Lower lobe of right lung (tissue), 2 donors: Measurements from ENCODE around the gene IBA57. TPM values are rescaled to one million over a fixed set of nuclear protein-coding genes. Genes with fewer than 3 reads are reported as not detected.

Experiments used
- ATAC-seq, 2 donors: fragments of 200-7000 bp; cut with Tn5 transposase; one replicate each; pipeline ENCODE4 v1.9.1; 2020 to 2022; ENCODE audit warnings: mild to moderate bottlenecking in 2 of 2, moderate library complexity in 2 of 2
- DNase-seq: peaks from one replicate; pipeline ENCODE4 v3.0.0-alpha.2; 2020
- H3K27ac ChIP-seq: fragments of 200-600 bp; one replicate; pipeline ENCODE4 v1.8.0; 2022
- H3K27me3 ChIP-seq: fragments of 200-600 bp; one replicate; pipeline ENCODE4 v1.8.0; 2022; ENCODE audit warnings: low read depth
- H3K36me3 ChIP-seq: fragments of 200-600 bp; one replicate; pipeline ENCODE4 v1.8.0; 2022; ENCODE audit warnings: mild to moderate bottlenecking
- H3K4me1 ChIP-seq: fragments of 200-600 bp; one replicate; pipeline ENCODE4 v1.8.0; 2022
- H3K4me3 ChIP-seq: fragments of 200-600 bp; one replicate; pipeline ENCODE4 v1.8.0; 2022; ENCODE audit warnings: mild to moderate bottlenecking
- H3K9me3 ChIP-seq: fragments of 200-600 bp; one replicate; pipeline ENCODE4 v1.8.0; 2022
- intact Hi-C: fragments of 100-400 bp; cut with DNase I; formaldehyde crosslinking; loops from one replicate; pipeline ENCODE4 v1.11.0; 2022
- total RNA-seq: library from RNA; stranded (reverse); fragmentation: NEBNext Ultra II Directional; extraction: Animal tissue kit (Norgen Biotek cat#: 25700); gene quantifications from one replicate; pipeline ENCODE4 v1.2.1, GENCODE V29; 2021
- TF ChIP-seq, protein P1 (sequence below): fragments of 200-600 bp; IDR thresholded peaks from one replicate; pipeline ENCODE4 v1.8.0; 2022; ENCODE audit warnings: antibody characterized with exemption, mild to moderate bottlenecking
- donor health status: DM: no; HTN: yes; CAD: no; lungs with severe emphysema.

Gene IBA57
- total RNA-seq, 1 donor from 2014 or later = 10.7 TPM

DNA sequence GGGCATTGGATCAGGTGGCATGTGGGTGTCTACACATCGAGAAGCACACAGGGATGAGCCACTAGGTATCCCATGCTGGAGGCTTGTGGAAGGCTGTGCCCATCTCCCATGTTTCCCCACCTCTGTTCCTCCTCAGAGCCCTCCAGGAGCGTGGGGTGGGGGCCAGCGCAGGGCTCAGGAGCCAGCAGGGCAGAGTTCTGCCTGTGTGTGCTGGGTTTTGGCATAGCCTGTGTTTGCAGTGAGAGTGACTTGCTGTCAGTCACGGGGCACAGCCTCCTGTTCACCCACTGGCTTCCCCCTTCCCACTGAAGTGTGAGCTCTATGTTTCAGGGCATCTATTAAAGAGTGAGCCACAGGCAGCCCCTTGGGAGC lies 10.4 kb downstream of the IBA57 start:
- no peak for ATAC-seq
- Histone ChIP-seq H3K4me1 (peaks cover 56% of the 10 kb centered on the region), H3K27ac (peak overlapping the region; percentile 75), H3K27me3 (no peaks in the 10 kb centered on the region), H3K4me3 (no peak overlapping the region), H3K9me3 (no peaks in the 10 kb centered on the region), H3K36me3 (peaks cover 15% of the 10 kb centered on the region)
- no peak for DNase-seq
- TF ChIP-seq, protein P1, sequence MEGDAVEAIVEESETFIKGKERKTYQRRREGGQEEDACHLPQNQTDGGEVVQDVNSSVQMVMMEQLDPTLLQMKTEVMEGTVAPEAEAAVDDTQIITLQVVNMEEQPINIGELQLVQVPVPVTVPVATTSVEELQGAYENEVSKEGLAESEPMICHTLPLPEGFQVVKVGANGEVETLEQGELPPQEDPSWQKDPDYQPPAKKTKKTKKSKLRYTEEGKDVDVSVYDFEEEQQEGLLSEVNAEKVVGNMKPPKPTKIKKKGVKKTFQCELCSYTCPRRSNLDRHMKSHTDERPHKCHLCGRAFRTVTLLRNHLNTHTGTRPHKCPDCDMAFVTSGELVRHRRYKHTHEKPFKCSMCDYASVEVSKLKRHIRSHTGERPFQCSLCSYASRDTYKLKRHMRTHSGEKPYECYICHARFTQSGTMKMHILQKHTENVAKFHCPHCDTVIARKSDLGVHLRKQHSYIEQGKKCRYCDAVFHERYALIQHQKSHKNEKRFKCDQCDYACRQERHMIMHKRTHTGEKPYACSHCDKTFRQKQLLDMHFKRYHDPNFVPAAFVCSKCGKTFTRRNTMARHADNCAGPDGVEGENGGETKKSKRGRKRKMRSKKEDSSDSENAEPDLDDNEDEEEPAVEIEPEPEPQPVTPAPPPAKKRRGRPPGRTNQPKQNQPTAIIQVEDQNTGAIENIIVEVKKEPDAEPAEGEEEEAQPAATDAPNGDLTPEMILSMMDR = no peak
- intact Hi-C loops = no loop called here

DNA sequence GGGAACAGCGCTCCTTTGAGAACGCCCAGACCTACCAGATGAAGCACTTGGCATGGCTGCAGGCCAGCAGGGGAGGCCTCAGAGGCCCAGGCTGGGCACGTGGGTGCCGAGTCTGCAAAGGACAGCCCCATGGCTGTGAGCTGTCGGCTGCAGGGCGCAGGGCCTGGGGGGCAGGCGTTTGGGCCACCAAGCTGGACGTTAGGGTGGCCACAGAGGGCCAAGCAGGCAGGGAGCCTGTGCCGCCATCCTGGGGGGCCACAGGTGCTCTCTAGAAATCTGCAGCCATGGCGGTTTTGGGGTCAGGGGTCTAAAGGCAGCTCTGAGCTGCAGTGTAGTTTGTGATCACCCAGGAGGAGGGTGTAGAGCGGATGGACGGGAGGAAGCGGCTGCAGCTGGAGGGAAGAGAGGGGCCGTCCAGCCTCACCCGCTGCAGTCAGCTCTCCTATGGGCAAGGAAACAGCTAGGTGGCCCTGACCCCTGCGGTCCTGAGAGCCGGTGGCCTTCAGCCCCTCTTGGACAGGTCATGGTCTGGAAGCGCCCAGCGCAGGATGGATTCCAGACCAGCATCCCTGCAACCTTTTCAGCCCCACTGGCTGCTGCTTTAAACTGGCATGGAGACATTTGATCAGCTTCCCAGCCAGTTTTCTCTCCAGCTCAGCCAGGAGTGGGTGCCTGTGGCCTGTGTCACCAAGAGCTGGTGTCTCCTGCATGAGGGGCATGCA lies 11.0 kb downstream of the IBA57 start:
- DNase-seq (peak; percentile 46), ATAC-seq (peak in 1 of 2 donors; percentile 5)
- Histone ChIP-seq H3K27me3 (no peaks in the 10 kb centered on the region), H3K9me3 (no peaks in the 10 kb centered on the region), H3K27ac (peak overlapping the region; percentile 75), H3K4me3 (no peak overlapping the region), H3K36me3 (peaks cover 15% of the 10 kb centered on the region), H3K4me1 (peaks cover 58% of the 10 kb centered on the region)
- intact Hi-C loops = no loop called here
- TF ChIP-seq, protein P1 = no peak

DNA sequence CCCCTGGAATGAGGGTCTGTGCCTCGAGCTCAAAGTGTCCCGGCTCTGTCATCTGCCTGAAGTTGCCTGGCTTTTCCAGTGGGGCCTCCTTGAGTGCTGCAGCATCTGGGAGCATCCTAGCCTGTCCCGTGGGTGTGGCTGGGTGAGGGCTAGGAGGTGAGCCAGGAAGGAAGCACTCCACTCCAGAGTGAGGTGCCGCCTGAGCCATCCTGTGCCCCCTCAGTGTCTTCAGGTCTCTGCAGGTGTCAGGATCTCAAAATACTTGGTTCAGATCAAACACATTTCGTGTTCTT lies 11.5 kb downstream of the IBA57 start:
- TF ChIP-seq, protein P1 = no peak
- H3K27ac ChIP-seq = peak overlapping the region; percentile 75
- peaks cover 15% of the 10 kb centered on the region for H3K36me3 ChIP-seq
- H3K27me3 ChIP-seq = no peaks in the 10 kb centered on the region
- H3K4me1 ChIP-seq = peaks cover 58% of the 10 kb centered on the region
- no peak for ATAC-seq
- H3K4me3 ChIP-seq = no peak overlapping the region
- intact Hi-C loops = no loop called here
- no peak for DNase-seq
- H3K9me3 ChIP-seq = no peaks in the 10 kb centered on the region

DNA sequence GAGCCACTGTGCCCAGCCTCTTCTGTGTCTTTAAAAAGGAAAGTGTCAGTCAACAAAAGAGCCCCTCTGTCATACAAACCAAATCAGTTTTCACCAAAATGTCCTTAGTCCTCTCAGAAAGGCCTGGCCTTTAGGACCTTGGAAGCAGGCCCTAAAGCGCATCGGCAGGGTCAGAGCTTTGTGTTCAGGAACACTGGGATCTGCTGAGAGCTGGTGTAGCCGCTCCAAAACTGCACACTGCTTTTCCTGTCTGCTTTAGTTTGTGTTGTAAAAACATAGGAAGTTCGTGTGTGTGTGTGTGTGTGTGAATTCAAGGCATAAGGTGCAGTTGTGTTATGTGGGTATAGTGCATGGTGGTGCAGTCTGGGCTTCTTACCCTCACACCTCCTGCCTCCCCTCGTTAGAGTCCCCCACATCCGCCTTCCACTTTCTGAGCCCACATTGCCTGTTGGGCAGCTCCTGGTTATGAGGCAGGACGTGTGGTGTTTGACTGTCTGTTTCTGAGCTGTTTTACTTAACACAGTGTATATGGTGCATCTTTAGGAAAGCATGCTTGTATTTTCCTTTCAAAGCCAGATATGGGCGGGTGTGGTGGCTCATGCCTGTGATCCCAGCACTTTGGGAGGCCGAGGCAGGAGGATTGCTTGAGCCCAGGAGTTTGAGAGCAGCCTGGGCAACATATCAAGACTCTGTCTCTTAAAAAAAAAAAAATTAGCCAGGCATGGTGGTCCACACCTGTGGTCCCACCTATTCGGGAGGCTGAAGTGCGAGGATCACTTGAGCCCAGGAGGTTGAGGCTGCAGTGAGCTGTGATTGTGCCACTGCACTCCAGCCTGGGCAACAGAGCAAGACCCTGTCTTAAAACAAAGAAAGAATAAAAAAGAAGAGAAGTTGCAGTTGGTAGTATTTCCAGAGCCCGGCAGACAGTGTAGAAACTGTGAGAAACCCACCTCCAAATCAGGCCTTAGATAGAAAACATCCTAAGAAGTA lies 12.4 kb downstream of the IBA57 start:
- H3K27me3 ChIP-seq = no peaks in the 10 kb centered on the region
- H3K4me3 ChIP-seq = peak overlapping the region; percentile 10
- peaks cover 58% of the 10 kb centered on the region for H3K4me1 ChIP-seq
- intact Hi-C loops = no loop called here
- TF ChIP-seq, protein P1 = no peak
- H3K36me3 ChIP-seq = peaks cover 15% of the 10 kb centered on the region
- ATAC-seq (no peak), DNase-seq (no peak)
- H3K9me3 ChIP-seq = no peaks in the 10 kb centered on the region
- peak overlapping the region; percentile 75 for H3K27ac ChIP-seq

DNA sequence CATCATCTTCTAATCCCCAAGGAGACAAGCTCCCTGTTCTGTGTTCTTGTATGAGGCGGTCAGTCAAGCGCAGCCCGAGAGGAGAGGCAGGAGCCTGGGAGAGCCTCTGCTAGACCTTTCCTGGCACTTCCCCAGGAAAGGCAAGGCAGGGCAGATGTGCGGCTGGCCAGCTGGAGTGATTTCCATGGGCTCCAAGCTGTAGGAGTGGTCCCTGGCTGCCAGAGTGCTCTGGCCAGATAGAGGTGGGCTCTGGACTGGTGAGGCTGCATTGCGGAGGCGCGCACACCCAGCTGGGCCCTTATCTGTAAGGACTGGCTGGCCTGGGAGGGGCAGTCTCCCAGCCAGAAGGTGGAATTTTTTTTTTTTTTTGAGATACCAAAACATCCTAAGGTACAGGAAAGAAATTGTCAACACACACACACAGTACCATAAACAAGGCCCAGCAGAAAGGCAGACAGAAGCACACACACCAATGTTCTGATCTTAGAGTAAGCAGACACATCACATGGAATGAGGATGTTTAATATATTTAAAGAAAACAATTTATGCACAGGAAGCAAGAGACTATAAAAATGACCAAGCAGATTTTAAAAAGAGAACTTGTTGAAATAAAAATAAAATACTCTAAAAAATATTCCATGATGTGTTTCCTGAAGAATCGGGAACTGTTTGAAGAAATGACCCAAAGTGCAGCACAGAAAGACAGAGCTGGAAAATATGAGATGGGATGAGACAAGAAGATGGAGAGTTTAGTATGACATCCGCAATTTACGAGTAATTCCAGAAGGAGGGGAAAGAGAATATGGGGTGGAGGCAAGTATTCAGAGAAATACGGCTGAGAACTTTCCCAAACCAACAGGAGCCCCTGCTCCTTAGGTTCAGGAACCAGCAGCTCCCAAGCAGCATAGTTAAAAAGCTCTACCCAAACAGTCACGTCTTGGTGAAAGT lies 13.4 kb downstream of the IBA57 start:
- peak overlapping the region; percentile 10 for H3K4me3 ChIP-seq
- no peaks in the 10 kb centered on the region for H3K27me3 ChIP-seq
- peaks cover 58% of the 10 kb centered on the region for H3K4me1 ChIP-seq
- H3K27ac ChIP-seq = peak overlapping the region; percentile 75
- TF ChIP-seq, protein P1 = no peak
- peak; percentile 47 to 50 for ATAC-seq
- intact Hi-C loops = no loop called here
- no peaks in the 10 kb centered on the region for H3K9me3 ChIP-seq
- H3K36me3 ChIP-seq = peaks cover 15% of the 10 kb centered on the region
- DNase-seq = peak; percentile 59
